HepG2 (cell line): Measurements from ENCODE around the gene GCHFR. TPM values are rescaled to one million over a fixed set of nuclear protein-coding genes. Genes with fewer than 3 reads are reported as not detected.

ENCODE experiments used
- AHR ChIP-seq: IDR thresholded peaks from 2 replicates; pipeline ENCODE4 v1.6.1; 2018; ENCODE audit warnings: missing genetic modification reagents, missing compliant biosample characterization
- ASH2L ChIP-seq: fragments of 300-600, 200-600 bp; sonication (generic); IDR thresholded peaks from 2 replicates; pipeline ENCODE4 v1.7.0; 2017; ENCODE audit warnings: low read depth, mild to moderate bottlenecking, moderate library complexity, mixed read lengths, low read length; ENCODE audit not compliant: insufficient read length
- ETV5 ChIP-seq: IDR thresholded peaks from 2 replicates; pipeline ENCODE4 v1.6.1; 2018; ENCODE audit warnings: missing biosample characterization, missing genetic modification reagents, inconsistent platforms, borderline replicate concordance
- HNRNPH1 ChIP-seq: fragments of 200-400 bp; formaldehyde crosslinking; optimal IDR thresholded peaks from 2 replicates; pipeline ENCODE3; 2017; ENCODE audit warnings: mild to moderate bottlenecking, low read depth, low read length
- KAT2B ChIP-seq: fragments of 150-350 bp; IDR thresholded peaks from 2 replicates; pipeline ENCODE4 v1.6.1; 2014; ENCODE audit warnings: low read depth, low read length, borderline replicate concordance
- MEIS1 ChIP-seq: sonication (generic); formaldehyde crosslinking; IDR thresholded peaks from 2 replicates; pipeline ENCODE4 v1.9.0; 2021; ENCODE audit warnings: mild to moderate bottlenecking, missing genetic modification reagents, moderate library complexity, borderline replicate concordance
- NFKBIZ ChIP-seq: IDR thresholded peaks from 2 replicates; pipeline ENCODE4 v1.6.1; 2018; ENCODE audit warnings: missing genetic modification reagents, missing compliant biosample characterization
- ONECUT2 ChIP-seq: sonication (generic); formaldehyde crosslinking; IDR thresholded peaks from 2 replicates; pipeline ENCODE4 v1.4.0; 2020; ENCODE audit warnings: missing genetic modification reagents
- SIX4 ChIP-seq: sonication (generic); formaldehyde crosslinking; IDR thresholded peaks from 2 replicates; pipeline ENCODE4 v1.4.0; 2020; ENCODE audit warnings: missing genetic modification reagents
- SP4 ChIP-seq: sonication (generic); formaldehyde crosslinking; IDR thresholded peaks from 2 replicates; pipeline ENCODE4 v1.8.1; 2023; ENCODE audit warnings: mild to moderate bottlenecking, missing genetic modification reagents
- TIGD3 ChIP-seq: sonication (generic); formaldehyde crosslinking; IDR thresholded peaks from 2 replicates; pipeline ENCODE4 v1.5.1; 2020; ENCODE audit warnings: mild to moderate bottlenecking, missing genetic modification reagents, borderline replicate concordance
- ZNF547 ChIP-seq: sonication (generic); formaldehyde crosslinking; IDR thresholded peaks from 2 replicates; pipeline ENCODE4 v1.5.1; 2020; ENCODE audit warnings: mild to moderate bottlenecking, missing genetic modification reagents
- ZNF619 ChIP-seq: sonication (generic); formaldehyde crosslinking; IDR thresholded peaks from 2 replicates; pipeline ENCODE4 v1.4.0; 2020; ENCODE audit warnings: mild to moderate bottlenecking, missing genetic modification reagents
- ZNF639 ChIP-seq: conservative IDR thresholded peaks from 2 replicates; pipeline ENCODE4 v1.6.1; 2018; ENCODE audit warnings: missing genetic modification reagents
- ZNF761 ChIP-seq: sonication (generic); formaldehyde crosslinking; conservative IDR thresholded peaks from 2 replicates; pipeline ENCODE4 v1.4.0; 2020; ENCODE audit warnings: mild to moderate bottlenecking, missing genetic modification reagents
- ZNF766 ChIP-seq: sonication (generic); formaldehyde crosslinking; IDR thresholded peaks from 2 replicates; pipeline ENCODE4 v1.5.0; 2020; ENCODE audit warnings: missing genetic modification reagents, borderline replicate concordance
- ZNF770 ChIP-seq: sonication (generic); formaldehyde crosslinking; IDR thresholded peaks from 2 replicates; pipeline ENCODE4 v1.5.0; 2020; ENCODE audit warnings: mild to moderate bottlenecking, missing genetic modification reagents
- ZNF879 ChIP-seq: sonication (generic); formaldehyde crosslinking; IDR thresholded peaks from 2 replicates; pipeline ENCODE4 v1.8.1; 2023; ENCODE audit warnings: missing genetic modification reagents
- ZSCAN25 ChIP-seq: sonication (generic); formaldehyde crosslinking; IDR thresholded peaks from 2 replicates; pipeline ENCODE4 v1.8.0; 2022; ENCODE audit warnings: mild to moderate bottlenecking, missing genetic modification reagents
- polyA plus RNA-seq, 8 experiments: library from polyadenylated mRNA; depleted of rRNA in 3 of 8; stranded (reverse) in 7 of 8; unstranded in 1 of 8; fragments of >200 nt; fragmentation: Illumina TruSeq in 4 of 8; extraction: Trizol in 4 of 8; gene quantifications; 2 replicates each; pipeline versions ENCODE4 v1.2.1 to v1.2.3, GENCODE V29; 2011 to 2016; ENCODE audit warnings: low read depth in 4 of 8, missing spikeins in 1 of 8, mixed read lengths in 1 of 8; ENCODE audit not compliant: insufficient read depth in 1 of 8
- total RNA-seq, 5 experiments: library from RNA; depleted of rRNA; stranded (reverse); fragments of >200 nt; fragmentation: Illumina TruSeq; extraction: Trizol; gene quantifications; 2 replicates each; pipeline ENCODE4 v1.2.3, GENCODE V29; 2016; ENCODE audit warnings: low read depth in 1 of 5
- TF ChIP-seq, protein P1 (sequence below): sonication (generic); formaldehyde crosslinking; IDR thresholded peaks from 2 replicates; pipeline ENCODE4 v1.4.0; 2020; ENCODE audit warnings: mild to moderate bottlenecking, missing genetic modification reagents

GCHFR gene
- total and polyA plus RNA-seq, 2 of the 13 experiments (the other 11 are each of a cell fraction or from before 2014, with no cell fraction given) = 51.5 to 92.4 TPM

DNA sequence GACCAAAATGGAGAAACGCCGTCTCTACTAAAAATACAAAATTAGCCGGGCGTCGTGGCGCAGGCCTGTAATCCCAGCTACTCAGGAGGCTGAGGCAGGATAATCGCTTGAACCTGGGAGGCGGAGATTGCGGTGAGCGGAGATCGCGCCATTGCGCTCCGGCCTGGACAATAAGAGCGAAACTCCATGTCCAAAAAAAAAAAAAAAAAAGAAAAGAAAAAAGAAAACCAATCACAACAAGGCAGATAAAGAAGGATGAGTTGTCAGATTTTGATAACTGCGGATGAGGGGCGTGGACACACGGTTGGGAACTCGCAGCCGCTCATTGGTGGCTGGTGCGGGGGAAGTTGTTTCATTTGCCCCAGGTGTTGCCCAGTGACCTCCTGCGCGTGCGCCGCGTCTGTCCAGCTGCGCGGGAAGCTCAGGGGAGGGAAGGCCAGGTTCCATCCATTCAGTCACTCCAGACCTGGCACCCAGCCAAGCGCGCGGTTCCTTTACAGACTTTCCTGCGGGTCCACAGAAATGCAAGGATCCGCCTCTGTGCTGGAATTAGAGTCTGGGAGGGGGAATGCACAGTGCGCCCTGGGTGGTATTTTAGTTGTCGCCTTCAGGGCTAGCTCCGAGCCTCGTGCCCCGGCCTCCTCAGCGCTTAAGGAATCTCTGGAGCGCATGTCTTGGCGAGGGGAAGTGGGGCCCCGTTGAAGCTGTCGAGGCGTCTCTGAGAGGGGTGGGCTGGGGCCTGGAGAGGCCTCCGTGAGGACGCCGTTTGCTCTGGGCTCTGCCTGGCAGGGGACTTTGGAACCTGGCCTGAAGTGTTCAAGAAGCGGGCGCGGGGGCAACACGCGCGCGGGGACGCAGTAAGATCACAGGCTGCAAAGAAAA lies 708 bp upstream of the GCHFR start (continued):
- TF ChIP-seq, protein P1, sequence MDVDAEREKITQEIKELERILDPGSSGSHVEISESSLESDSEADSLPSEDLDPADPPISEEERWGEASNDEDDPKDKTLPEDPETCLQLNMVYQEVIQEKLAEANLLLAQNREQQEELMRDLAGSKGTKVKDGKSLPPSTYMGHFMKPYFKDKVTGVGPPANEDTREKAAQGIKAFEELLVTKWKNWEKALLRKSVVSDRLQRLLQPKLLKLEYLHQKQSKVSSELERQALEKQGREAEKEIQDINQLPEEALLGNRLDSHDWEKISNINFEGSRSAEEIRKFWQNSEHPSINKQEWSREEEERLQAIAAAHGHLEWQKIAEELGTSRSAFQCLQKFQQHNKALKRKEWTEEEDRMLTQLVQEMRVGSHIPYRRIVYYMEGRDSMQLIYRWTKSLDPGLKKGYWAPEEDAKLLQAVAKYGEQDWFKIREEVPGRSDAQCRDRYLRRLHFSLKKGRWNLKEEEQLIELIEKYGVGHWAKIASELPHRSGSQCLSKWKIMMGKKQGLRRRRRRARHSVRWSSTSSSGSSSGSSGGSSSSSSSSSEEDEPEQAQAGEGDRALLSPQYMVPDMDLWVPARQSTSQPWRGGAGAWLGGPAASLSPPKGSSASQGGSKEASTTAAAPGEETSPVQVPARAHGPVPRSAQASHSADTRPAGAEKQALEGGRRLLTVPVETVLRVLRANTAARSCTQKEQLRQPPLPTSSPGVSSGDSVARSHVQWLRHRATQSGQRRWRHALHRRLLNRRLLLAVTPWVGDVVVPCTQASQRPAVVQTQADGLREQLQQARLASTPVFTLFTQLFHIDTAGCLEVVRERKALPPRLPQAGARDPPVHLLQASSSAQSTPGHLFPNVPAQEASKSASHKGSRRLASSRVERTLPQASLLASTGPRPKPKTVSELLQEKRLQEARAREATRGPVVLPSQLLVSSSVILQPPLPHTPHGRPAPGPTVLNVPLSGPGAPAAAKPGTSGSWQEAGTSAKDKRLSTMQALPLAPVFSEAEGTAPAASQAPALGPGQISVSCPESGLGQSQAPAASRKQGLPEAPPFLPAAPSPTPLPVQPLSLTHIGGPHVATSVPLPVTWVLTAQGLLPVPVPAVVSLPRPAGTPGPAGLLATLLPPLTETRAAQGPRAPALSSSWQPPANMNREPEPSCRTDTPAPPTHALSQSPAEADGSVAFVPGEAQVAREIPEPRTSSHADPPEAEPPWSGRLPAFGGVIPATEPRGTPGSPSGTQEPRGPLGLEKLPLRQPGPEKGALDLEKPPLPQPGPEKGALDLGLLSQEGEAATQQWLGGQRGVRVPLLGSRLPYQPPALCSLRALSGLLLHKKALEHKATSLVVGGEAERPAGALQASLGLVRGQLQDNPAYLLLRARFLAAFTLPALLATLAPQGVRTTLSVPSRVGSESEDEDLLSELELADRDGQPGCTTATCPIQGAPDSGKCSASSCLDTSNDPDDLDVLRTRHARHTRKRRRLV (CRISPR knock-in tag) = 0 out of 2 replicates have a peak, but pooled peaks have one; percentile 66
- TF ChIP-seq HNRNPH1 (no peak), KAT2B (no peak), ETV5 (CRISPR knock-in tag) (no peak), SIX4 (CRISPR knock-in tag) (no peak), NFKBIZ (CRISPR knock-in tag) (no peak), ZNF547 (CRISPR knock-in tag) (no peak), AHR (CRISPR knock-in tag) (no peak), SP4 (CRISPR knock-in tag) (no peak), ZNF639 (CRISPR knock-in tag) (no peak), MEIS1 (CRISPR knock-in tag) (no peak), ZNF761 (CRISPR knock-in tag) (0 out of 2 replicates have a peak, but pooled peaks have one; percentile 12), ZNF766 (no peak), ONECUT2 (CRISPR knock-in tag) (no peak), ZNF770 (CRISPR knock-in tag) (peak; percentile 81; the same call in 1 of the 2 replicates), ZNF879 (no peak), TIGD3 (CRISPR knock-in tag) (peak; percentile 50; the same call in 1 of the 2 replicates), ZSCAN25 (CRISPR knock-in tag) (no peak), ZNF619 (CRISPR knock-in tag) (0 out of 2 replicates have a peak, but pooled peaks have one; percentile 5), ASH2L (no peak)
